ENCODE data around the gene NEUROG2. TPM values are rescaled to one million over a fixed set of nuclear protein-coding genes. Genes with fewer than 3 reads are reported as not detected.
A peak's percentile ranks its signal among the peaks of the same experiment; 100 is the strongest.

NEUROG2 gene
- total RNA-seq, 3 donors from 2014 or later (not counting 1 experiment from before 2014, with no cell fraction given), result not detected

- H3K4me1 ChIP-seq (ENCODE audit: control insufficient read depth, insufficient read depth, low read length), result peaks cover 38% of the 10 kb centered on the region
- 8% methylated on average over 32 of the region's 34 CpGs for WGBS (ENCODE audit: insufficient coverage)
- Mint-ChIP-seq H3K4me3 (peak overlapping the region; percentile 17), H3K9me3 (no peaks in the 10 kb centered on the region), H3K36me3 (peaks cover 12% of the 10 kb centered on the region), H3K27ac (no peak overlapping the region), H3K4me1 (peaks cover 26 to 33% of the 10 kb centered on the region in 2 donors), H3K27me3 (ENCODE audit: low read depth in 2 of 2) (peaks cover 65 to 81% of the 10 kb centered on the region in 2 donors)
- H3K36me3 ChIP-seq (ENCODE audit: control insufficient read depth, insufficient read depth, low read length), result no peaks in the 10 kb centered on the region
- no peak for TF ChIP-seq CTCF (IDR thresholded peaks at IDR 0.05)
- intact Hi-C loops (cut with micrococcal nuclease), result no loop called here
- H3K27me3 ChIP-seq (ENCODE audit: control insufficient read depth, insufficient read depth, low read length), result peaks cover 57% of the 10 kb centered on the region
- no peak overlapping the region for H3K4me3 ChIP-seq (ENCODE audit: low read length)
- H3K9me3 ChIP-seq (ENCODE audit: control insufficient read depth, insufficient read depth, low read length), result peaks cover 5% of the 10 kb centered on the region
- no peak overlapping the region for H3K27ac ChIP-seq (ENCODE audit: low read length)
- ATAC-seq, result no peak
- DNase-seq, result peak in 1 of 2 donors; percentile 50
These were observed 5.5 kb downstream of the NEUROG2 start for GRCh38 chr4:112510291-112511092.

GRCh38 chr4:112509243-112510141 lies 6.5 kb downstream of the NEUROG2 start:
- Histone ChIP-seq H3K9me3 (ENCODE audit: control insufficient read depth, insufficient read depth, low read length) (peaks cover 5% of the 10 kb centered on the region), H3K36me3 (ENCODE audit: control insufficient read depth, insufficient read depth, low read length) (no peaks in the 10 kb centered on the region), H3K4me3 (ENCODE audit: low read length) (no peak overlapping the region), H3K4me1 (ENCODE audit: control insufficient read depth, insufficient read depth, low read length) (peaks cover 29% of the 10 kb centered on the region), H3K27ac (ENCODE audit: low read length) (no peak overlapping the region), H3K27me3 (ENCODE audit: control insufficient read depth, insufficient read depth, low read length) (peaks cover 52% of the 10 kb centered on the region)
- intact Hi-C loops (cut with micrococcal nuclease), result no loop called here
- 6% methylated on average over 43 of the region's 46 CpGs for WGBS (ENCODE audit: insufficient coverage)
- H3K27ac Mint-ChIP-seq, result no peak overlapping the region
- H3K27me3 Mint-ChIP-seq (ENCODE audit: low read depth in 2 of 2), result peaks cover 61 to 80% of the 10 kb centered on the region in 2 donors
- H3K4me1 Mint-ChIP-seq, result peaks cover 19 to 27% of the 10 kb centered on the region in 2 donors
- ATAC-seq (no peak), DNase-seq (no peak)
- no peak overlapping the region for H3K4me3 Mint-ChIP-seq
- no peaks in the 10 kb centered on the region for H3K9me3 Mint-ChIP-seq
- TF ChIP-seq CTCF (IDR thresholded peaks at IDR 0.05), result no peak
- H3K36me3 Mint-ChIP-seq, result peaks cover 12% of the 10 kb centered on the region

- H3K4me1 Mint-ChIP-seq, result peaks cover 14 to 19% of the 10 kb centered on the region in 2 donors
- peaks cover 54 to 77% of the 10 kb centered on the region in 2 donors for H3K27me3 Mint-ChIP-seq (ENCODE audit: low read depth in 2 of 2)
- peaks cover 5% of the 10 kb centered on the region for H3K9me3 ChIP-seq (ENCODE audit: control insufficient read depth, insufficient read depth, low read length)
- DNase-seq, result no peak
- H3K36me3 ChIP-seq (ENCODE audit: control insufficient read depth, insufficient read depth, low read length), result no peaks in the 10 kb centered on the region
- no peak overlapping the region for H3K4me3 ChIP-seq (ENCODE audit: low read length)
- peaks cover 12% of the 10 kb centered on the region for H3K36me3 Mint-ChIP-seq
- no peak for TF ChIP-seq CTCF (IDR thresholded peaks at IDR 0.05)
- H3K9me3 Mint-ChIP-seq, result no peaks in the 10 kb centered on the region
- H3K27ac Mint-ChIP-seq, result no peak overlapping the region
- no peak for ATAC-seq
- no peak overlapping the region for H3K4me3 Mint-ChIP-seq
- H3K27me3 ChIP-seq (ENCODE audit: control insufficient read depth, insufficient read depth, low read length), result peaks cover 42% of the 10 kb centered on the region
- no peak overlapping the region for H3K27ac ChIP-seq (ENCODE audit: low read length)
- intact Hi-C loops (cut with micrococcal nuclease), result no loop called here
- 16% methylated on average over 5 of the region's 6 CpGs for WGBS (ENCODE audit: insufficient coverage)
- peaks cover 25% of the 10 kb centered on the region for H3K4me1 ChIP-seq (ENCODE audit: control insufficient read depth, insufficient read depth, low read length)
These were observed 7.6 kb downstream of the NEUROG2 start for GRCh38 chr4:112508356-112508755.
